ENCODE results near the gene C6orf118.

C6orf118 gene

DNA sequence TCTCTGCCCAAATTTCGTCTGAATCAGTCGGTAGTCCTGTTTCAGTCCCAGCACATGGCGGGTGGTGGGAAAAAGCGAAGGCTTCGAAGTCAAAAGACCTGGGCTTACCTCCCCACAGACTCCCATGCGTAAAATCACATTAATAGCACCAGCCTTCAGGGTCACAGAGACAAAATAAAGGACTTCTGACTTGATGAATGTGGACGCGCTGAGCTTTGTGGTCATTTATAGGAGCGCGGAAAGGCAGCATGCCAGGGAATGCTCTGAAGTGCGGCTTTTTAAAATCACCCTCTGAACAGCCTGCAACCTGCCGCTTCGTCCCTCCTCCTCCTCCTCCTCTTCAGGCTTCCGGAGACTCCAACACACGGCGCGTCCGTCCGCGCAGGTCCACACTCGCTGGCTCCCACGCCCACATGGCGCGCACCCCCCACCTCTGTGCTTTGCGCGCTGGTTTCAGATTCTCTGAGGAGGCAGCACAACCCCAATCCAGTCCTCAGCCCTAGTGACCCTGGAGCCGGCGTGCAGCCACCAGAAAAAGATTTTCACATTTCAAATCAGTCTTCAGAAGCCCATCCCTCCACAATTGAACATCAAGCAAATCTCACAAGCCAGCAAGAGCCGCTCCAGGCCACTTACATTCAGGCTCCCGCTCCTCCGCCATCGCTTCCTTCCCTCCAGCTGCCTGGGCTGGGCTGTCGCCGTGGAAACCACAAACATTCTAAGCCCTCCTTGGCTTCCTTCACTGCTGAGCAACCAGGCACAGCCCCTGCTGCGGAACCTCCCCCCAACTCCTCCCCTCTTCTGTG is at the start of gene C6orf118:
TSS of gene C6orf118 (minus strand) at position 680 of the 806 bp plus-strand sequence. CDS start at position 661, 19 bp downstream.
- DNase-seq: peak; percentile 7

DNA sequence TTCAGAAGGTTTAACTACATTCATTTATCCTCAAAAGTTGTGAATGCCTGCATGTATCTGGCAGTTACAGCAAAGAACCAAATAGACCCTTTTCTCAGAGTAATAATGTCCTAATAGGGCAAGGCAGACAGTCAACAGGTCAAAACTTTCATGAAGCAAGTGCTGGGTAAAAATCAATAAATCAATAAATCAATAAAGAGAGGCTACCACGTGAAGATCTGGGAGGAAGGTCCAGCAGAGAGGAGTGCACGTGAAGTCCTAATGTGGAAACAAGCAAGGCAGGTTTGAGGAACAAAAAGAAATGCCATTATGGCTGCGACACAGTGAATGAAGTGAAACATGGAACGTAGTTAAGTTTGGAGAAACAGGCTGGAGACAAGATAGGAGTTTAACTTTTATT is 36.3 kb upstream of the C6orf118 start:
- DNase-seq: no peak

DNA sequence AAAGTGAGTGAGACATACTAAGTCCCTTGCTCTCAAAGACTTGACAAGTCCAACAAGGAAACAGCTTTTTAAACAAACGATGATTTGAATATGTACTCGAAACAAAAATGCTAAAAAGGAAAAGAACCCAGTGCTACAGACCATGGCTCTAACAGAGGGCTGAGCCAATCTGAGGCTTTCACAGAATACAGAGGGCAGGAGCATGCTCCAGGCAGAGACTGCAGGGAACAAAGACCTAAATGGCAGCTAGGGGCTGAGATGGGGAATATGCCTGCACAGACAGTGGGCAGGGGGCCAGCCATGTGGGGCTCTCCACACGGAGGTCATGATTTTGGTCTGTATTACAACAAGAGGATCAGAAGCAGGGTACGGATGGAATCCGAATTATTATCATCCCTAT is 31.1 kb upstream of the C6orf118 start:
- DNase-seq: no peak

DNA sequence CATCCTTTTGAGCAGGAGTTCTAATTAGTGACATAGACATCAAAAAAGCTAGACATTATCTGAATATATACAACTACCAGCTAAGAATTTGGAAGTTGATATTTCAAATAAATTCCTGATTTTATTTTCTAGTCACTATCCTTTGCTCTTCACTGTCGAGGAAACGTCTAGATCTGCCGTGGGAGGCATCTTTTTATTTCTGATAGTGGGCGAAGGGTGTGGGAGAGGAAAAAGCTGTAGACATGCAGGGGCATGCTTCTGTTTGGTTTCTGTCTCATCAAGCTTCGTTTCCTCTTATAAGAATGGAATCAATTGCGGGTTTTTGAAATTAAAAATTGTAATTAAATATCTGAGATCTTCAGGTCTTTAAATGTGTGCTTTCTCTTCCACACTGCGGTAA is 16.2 kb upstream of the C6orf118 start:
- no peak for DNase-seq

DNA sequence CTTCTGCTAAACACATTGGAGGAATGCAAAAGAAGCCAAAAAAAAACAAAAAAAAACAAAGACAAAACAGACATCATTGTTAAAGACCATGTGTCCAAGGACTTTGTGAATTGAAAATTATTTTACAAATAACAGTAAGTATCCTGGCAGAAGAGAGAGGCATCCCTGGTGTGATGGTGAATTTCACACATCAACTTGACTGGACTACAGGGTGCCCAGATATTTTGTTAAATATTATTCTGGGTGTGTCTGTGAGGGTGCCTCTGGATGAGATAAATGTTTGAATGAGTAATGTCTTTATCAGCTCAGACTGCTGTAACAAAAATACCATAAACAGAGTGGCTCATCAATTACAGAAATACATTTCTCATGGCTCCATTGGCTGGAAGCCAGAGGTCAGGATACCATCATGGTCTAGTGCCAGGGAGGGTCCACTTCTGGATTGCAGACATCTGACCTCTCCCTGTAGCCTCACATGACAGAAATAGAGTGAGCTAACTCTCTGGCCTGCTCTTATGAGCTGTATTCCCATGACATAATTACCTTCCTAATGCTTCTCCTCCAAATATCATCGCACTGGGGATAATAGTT is 12.2 kb upstream of the C6orf118 start:
- DNase-seq: no peak

DNA sequence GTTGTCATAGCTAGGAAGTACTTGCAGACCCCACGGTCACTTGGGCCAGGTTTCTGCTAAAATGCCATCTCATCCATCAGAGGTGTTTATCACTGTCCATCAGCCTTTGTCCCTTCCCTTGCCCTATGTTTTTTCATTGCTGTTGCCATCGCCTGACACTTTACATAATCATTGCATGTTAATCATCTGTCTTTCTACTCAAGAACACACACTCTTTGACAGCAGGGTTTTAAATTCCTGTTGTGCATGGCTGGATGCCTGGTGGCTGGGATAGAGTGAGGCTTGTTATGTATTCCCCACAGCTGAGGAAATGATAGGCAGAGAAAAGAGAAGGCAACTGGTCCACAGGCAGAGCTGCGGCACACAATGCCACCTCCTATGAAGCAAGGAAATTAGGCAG is 11.7 kb upstream of the C6orf118 start:
- DNase-seq: no peak

DNA sequence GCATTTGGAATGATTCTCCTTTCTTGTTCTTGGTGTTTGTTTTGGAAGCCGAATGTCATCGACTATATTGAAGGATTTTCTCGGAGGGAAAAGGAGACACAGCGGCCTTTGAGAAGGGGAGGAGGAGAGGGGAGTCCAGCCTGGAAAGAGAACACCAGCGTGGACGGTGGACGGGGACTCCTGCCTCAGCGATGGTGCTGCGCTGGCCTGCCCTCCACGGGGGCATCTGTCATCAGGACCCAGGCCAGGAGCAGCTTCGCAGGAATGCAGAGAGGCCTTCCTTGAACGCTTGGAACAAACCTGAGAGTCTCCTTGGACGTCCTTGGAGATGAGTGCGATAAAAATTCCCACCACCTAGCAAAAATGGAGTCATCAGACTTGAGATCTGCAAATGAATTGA is 8.3 kb upstream of the C6orf118 start:
- no peak for DNase-seq

DNA sequence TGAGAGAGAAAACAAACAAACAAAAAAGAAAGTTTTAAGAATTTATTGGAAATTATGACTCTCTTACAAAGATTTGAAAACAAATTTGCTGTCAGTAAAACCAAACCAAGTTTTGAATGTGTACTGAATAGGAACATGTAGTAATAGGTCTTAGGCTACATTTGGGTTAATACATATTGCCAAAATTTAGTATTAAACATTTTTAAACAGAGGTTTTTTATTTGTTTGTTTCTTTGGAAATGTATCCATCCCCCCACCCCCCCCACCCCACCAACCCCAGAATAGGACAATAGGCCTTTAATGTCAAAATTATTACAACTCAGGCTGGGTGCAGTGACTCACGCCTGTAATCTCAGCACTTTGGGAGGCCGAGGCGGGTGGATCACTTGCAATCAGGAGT is 2.5 kb downstream of the C6orf118 start:
- DNase-seq: no peak

DNA sequence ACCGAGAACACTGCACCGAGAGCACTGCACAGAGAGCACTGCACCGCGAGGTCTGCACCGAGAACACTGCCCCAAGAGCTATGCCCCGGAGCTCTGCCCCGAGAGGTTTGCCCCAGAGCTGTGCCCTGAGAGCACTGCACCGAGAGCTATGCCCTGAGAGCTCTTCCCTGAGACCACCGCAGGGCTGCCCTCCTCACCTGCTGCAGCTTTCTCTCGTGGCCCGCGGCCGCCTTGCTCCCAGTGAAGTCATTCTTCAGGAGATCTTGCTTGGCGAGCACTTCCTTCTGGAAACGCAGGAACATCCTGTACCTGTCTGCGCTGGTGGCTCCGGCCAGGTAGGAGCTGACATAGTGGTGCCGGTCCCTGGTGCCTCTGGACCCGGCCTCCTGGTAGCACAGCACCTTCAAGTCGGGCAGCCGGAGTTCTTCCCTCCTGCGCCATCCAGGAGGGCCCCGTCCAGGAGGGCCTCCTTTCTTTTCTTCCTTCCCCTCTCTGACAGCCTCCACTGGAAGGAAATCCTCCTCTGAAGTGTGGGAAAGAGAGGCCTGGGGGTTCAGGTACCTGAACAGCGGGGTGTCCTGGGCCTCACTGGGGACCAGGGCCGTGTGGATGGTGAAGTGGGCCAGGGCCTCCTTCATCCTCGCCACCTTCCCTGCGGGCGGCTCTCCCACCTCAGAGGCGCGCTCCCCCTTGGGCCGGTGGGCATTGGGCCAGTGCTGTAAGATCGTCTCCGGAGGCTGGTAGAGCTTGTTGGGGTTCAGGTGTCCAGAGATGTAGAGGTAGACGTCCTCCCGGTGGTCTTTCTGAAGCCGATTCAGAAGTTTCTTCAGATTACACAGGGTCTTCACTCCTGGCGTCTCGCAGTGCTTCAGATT is 7.8 kb downstream of the C6orf118 start:
- no peak for DNase-seq

DNA sequence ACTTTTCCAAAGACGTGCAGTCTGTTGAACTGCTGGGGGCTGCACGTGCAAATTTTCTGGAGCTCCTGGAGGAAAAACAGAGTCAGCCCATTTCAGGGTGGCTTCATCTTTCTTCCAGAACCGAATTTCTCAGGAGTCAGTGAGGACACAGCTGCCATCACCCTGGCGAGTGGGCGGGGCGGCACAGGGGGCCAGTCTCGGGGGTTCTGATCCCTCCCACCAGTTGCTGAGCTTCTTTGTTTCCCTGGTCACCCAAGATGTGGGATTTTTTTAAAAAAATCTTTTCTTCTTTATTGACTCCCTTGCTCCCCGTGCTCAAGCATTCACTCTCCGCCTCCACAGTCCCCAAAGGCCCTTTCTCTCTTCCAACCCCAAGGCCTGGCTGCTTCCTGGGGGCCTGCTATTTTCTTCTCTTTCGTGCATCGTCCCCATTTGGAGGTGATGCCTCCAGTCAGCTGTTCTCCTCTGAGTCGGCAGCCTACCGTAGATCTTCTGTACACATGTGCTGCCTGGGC is 8.9 kb downstream of the C6orf118 start:
- DNase-seq: no peak

DNA sequence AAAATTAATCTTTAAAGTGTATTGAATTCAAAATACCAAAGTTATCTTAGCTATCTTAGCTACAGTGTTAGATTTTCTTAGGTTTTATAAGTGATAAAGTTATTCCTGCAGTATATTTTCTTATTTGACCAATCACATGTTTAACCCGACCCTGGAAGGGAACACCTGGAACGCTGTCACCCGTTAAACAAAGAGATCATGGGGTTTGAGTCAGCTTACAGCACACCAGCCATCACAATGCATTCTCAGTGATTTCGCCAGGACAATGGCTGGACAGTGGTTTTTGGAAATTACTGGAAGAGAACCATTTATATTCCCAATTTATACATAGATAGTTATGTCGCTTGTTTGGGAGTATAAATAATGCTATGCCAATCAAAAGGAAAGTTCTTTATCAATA is 10.5 kb downstream of the C6orf118 start:
- DNase-seq: no peak

DNA sequence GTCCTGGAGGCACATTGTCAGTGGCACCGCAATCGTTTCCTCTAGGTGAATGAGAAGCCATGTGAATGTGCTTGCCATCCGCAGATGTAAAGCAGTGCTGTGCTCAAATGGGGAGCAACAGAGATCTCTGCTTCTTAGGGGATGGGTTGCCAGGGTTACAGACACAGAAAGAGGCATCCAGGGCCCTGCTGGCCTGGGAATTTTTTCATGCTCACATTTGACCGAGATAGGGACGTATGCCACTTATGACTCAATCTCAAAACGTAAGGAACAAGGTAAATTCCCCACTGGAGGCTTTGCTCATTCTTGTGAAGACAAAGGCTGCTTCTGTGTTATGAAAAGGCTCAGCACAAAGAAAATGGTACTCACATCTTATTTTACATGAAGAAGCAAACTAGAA is 11.0 kb downstream of the C6orf118 start:
- no peak for DNase-seq

DNA sequence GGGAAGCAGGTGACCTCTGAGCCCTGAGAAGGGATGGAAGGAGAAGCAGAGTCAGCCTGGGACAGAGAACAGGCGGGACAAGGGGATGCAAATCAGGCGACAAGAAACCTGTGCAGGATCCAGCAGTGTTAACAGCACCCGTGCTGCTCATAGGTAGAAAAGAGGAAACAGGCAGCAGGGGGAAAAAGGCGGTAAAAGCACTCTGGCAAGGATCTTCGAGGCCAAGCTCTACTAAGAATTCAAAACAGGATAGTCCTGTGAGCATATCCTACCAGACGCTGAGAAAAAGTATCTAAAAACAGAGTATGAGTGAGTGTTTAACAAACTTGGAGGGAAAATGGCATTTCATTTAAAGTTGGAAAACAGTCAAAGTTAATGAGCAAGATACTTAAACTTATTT is 16.7 kb downstream of the C6orf118 start:
- DNase-seq: no peak

DNA sequence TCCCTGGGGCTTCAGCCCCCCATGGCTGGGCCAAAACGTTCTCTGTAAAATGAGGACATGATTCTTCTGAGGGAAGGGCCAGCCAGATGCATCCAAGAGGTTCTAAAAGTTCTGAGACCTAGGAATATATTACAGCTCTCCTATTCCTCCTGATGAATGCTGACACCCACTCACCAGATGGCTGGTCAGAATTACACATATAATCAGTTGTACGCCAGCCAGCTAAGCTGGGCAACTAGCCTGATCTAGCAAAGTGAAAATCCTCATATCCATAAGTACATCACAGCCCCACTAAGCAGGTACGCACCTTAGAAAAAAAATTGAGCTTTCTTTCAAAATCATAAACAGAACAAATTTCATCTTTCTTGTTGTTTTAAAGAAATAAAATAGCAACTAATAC is 34.8 kb downstream of the C6orf118 start:
- DNase-seq: no peak

DNA sequence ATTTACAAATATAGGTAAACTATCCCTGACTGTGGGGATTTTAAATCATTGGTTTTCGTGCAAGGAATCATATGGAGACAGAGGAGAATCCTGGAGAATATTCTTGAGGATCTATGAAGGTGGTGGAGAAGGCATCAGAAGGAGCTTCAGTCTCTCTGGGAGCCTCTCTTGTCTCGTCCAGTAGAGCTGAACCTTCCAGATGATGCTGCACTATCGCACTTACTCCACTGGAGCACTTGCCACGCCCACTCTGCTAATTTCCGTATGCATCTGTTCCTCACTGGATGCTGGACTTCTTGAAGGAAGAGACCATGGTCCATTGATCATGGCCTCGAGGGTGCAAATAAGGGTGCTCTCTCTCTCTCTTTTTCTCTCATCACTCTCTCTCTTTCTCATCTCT is 36.8 kb downstream of the C6orf118 start:
- DNase-seq: no peak

DNA sequence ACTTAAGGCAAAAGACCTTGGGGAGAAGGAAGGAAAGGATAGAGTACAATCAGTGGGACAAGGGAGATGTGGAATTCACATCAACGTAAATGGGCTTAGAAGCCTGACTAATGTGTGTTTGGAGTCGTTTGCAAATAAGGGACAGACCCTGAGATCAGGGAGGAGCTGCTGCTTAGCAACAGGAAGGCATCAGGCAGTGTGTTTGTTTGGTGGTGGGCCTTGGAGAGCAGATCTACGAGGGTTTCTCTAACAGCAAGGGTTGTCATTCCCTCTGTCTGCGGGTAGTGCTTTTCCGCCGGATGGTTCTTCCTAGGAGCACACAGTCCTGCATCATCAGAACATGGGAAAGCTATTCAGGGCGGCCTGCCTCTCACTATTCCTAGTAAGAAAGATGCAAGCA is 40.4 kb downstream of the C6orf118 start:
- DNase-seq: no peak

DNA sequence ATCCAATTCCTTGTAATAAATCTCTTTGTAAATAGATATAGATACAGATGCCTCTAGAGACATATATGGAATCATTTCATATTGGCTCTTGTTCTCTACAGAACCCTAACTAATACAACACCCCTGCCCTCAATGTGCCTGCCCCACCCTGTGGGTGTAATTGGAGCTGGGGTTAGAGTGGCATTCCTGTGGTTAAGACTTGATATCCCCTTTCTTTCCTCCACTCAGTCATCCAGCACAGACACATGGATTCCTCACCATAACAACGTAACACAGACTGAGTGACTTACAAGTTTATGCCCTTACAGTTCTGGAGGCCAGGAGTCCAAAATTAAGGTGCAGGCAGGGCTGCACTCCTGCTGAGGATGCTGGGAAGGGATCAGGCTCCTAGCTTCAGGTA is 42.8 kb downstream of the C6orf118 start:
- no peak for DNase-seq

DNA sequence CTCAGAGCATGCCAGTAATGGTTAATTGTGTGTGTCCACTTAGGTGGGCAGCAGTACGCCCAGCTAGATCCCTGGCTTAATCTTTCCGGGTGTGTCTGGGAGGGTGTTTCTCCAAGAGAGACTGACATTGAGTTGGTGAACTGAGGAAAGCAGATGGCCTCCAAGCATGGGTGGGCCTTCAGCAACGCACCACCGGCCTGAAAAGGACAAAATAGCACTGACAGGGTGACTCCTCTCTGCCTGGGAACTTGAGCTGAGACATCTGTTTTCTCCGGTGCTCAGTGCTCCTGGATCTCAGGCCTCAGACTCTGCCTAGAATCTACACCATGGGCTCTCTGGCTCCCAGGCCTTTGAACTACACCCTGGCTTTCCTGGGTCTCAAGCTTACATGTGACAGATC is 43.2 kb downstream of the C6orf118 start:
- no peak for DNase-seq

DNA sequence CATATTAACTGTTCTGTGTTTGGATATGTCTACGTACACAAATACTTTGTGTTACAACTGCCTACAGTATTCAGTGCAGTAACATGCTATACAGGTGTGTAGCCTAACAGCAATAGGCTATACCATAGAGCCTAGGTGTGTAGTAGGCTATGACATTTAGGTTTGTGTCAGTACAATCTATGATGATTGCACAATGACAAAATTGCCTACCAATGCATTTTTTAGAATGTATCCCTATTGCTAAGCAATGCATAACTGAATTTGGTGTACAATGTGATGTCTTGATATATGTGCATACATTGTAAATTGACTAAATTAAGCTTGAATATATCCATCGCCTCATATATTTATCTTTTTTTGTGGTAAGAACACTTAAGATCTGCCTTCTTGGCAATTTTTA is 48.9 kb downstream of the C6orf118 start:
- DNase-seq: no peak

DNA sequence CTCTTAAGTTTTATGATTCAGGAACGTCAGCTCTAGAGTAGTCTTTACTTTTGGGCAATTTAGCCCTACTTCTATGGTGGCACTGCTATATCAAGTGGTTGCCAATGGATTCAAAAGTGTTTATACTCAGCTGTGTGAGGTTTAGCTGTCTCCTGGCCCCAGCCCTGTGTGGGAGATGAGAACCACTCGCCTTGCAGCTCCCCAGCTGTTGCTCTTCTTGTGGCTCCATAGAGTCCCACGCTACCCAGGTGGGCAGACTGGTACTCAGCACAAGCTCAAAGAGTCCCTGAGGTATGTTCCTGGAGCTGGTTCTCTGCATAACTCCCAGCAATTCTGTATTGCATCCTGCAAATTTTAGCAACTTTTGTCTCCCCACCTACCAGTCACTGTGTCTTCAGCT is 59.6 kb downstream of the C6orf118 start:
- no peak for DNase-seq

DNA sequence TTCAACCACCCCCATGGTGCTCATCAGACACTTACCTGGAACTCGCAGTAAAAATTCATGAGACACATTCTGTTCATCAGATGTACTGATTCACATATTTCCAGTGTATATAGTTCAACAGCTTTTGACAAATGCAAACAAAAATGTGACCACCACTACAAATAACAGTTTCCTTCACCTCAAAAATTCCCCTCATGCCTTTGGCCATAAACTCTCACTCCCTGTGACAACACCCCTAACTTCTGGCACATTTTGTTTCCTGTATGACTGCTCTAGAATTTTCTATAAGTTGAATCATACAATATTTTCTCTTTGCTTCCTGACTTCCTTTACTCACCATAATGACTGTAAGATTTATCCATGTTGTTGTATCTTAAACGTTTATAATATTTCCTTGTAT is 63.7 kb downstream of the C6orf118 start:
- no peak for DNase-seq

DNA sequence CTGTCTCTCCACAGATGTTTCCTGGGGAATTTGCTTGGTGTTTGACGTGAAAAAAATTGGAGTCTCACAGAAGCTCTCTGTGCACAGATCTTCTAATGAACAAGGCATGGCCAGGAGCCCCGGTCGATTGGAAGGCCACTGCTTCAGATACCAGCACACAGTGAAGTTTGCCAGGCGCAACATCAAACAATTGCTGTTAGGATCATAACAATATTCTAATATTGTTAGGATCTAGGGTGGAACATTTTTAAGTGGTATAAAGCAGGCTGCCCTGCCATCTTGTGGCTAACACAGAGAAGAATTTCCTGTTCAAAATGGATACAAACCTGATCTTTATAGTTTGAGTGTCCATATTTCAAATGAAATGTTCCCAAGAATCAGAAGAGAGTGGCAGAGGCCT is 64.1 kb downstream of the C6orf118 start:
- no peak for DNase-seq

DNA sequence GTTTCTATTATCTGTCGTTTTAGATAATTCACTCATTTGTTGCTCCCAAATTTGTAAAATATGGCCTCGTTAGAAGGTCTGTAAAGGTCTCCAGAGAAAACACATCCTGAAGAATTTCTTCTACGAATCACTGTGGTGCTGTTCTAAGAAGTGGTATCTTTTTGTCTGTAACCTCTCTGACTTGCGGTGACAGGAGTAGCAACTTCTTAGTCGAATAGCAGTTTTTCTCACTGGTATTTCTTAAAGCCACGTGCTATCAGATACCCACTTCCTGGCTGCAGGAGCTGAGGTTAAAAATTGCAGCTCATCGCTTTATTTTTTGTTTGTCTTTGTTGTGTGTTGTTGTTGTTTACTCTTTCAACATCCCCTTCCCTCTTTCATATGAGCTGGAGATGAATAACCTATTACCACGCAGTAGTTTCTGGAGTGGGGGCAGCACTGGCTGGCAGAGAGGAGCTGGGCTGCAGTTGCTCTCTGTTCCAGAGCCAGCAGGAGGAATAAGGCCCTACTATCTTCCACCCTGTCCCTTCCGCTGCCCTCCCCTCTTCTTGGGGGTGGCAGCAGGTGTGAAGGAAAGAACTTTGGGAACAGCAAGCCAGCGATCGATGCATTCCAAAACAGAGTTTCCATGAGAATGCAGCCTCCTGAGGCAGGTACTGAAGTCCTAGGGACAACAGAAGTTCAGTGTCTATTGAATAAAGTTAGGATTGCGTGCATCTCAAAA is 64.7 kb downstream of the C6orf118 start:
- no peak for DNase-seq

Data from KG1 (cell line).